Choroid plexus epithelial cell (primary cell): ENCODE data around the gene NTSR2.
A peak's percentile ranks its signal among the peaks of the same experiment; 100 is the strongest.

ENCODE experiments used
- DNase-seq: peaks from one replicate; pipeline ENCODE4 v3.0.0-alpha.2; 2010; ENCODE audit warnings: low read depth
- H3K4me3 ChIP-seq: 2 replicates; pipeline ENCODE4 v1.5.1; 2011; ENCODE audit warnings: low read depth, mild to moderate bottlenecking, control low read depth, low read length, moderate library complexity
- CTCF ChIP-seq: conservative IDR thresholded peaks from 2 replicates; pipeline ENCODE4 v1.5.1; 2011; ENCODE audit warnings: low read depth, mild to moderate bottlenecking, control low read depth, inconsistent platforms, low read length, moderate library complexity

The NTSR2 gene

GRCh38 chr2:11691076-11691660 is 21.2 kb upstream of the NTSR2 start:
- no peak overlapping the region for H3K4me3 ChIP-seq
- TF ChIP-seq CTCF = no peak
- DNase-seq = no peak

GRCh38 chr2:11688222-11689069 is 18.5 kb upstream of the NTSR2 start:
- DNase-seq = peak; percentile 84
- H3K4me3 ChIP-seq = peak overlapping the region; percentile 43
- TF ChIP-seq CTCF = peak; percentile 86

GRCh38 chr2:11687736-11688135 is 17.7 kb upstream of the NTSR2 start:
- no peak overlapping the region for H3K4me3 ChIP-seq
- no peak for DNase-seq
- no peak for TF ChIP-seq CTCF

GRCh38 chr2:11685906-11686470 is 16.0 kb upstream of the NTSR2 start:
- DNase-seq = no peak
- TF ChIP-seq CTCF = no peak
- no peak overlapping the region for H3K4me3 ChIP-seq

- no peak for TF ChIP-seq CTCF
- no peak overlapping the region for H3K4me3 ChIP-seq
- no peak for DNase-seq
Observed at GRCh38 chr2:11684894-11685460, 15.0 kb upstream of the NTSR2 start.

- no peak for TF ChIP-seq CTCF
- DNase-seq = no peak
- H3K4me3 ChIP-seq = no peak overlapping the region
Observed at GRCh38 chr2:11683966-11684365, 14.0 kb upstream of the NTSR2 start.
